ENCODE measurements around the gene LRRC74B.

The LRRC74B gene

DNA sequence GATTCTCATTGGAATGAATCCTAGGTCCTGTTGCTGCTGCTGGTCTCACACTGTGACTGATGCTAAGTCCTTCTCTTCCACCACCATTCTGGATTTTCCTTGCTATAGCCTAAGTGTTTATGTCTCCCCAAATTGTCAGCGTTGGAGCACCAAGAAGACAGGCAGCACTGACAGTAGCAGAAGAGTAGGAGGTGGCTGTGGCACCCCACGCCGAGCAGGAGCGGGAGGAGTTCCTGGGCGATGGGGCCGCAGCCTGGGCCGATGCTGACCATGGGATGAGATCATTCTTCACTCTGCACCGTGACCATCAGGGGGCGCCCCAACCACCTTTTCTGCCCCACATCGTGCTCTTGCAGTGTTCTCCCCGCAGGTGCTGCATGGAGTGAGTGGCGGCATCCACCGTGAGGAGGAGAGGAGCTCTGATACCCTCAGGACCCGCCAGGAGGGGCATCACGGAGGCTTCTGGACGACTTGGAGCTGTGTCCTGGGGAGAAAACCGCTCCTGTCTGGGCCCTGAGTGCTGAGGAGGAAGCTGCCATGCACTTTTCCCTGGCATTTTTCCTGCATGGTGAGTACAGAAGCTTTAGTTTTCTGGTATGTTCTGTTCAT is 57.0 kb downstream of the LRRC74B start:
- DNase-seq (ENCODE audit: low spot score), result peak; percentile 76

DNA sequence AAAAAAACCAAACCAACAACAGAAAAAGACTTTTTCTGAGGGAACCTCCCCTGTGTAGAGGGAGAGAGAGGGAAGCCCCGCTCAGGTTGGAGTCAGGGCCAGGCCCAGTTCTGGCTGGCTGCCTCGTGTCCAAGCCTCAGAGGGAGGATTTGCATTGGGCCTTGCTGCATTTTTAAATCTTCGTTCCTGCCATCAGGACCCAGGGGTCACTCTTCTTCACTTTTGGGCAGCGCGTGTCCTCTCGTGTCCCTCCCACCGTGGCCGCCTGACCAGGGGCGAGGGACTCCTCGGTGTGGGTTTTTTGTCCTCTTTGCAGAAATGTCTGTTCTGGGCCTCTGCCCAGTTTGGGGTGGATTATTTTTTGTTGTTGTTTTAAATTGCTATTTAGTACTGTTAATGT is 57.9 kb downstream of the LRRC74B start:
- no peak for DNase-seq (ENCODE audit: low spot score)

DNA sequence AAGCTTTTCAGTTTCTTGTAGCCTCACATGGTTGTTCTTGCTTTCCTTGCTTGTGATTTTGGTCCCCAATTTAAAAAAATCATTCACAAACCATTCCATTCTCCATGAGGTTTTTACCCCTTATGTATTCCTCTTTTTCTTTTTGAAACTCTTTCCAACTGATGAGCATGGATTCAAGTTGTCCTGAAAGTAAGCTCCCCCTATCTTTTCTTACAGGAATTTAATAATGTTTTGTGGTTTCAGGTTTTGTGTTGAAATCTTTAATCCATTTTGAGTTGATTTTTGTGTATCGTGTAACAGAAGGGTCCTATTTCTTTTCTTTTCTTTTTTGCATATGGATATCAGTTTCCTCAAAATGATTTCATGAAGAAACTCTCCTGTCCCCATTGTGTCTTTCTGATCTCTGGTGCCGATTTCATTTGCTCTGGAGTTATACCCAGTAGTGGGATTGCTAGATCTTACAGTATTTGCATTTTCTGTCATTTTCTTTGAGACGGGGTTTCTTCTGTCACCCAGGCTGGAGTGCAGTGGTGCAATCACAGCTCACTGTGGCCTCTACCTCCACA is 58.5 kb downstream of the LRRC74B start:
- DNase-seq (ENCODE audit: low spot score), result no peak

DNA sequence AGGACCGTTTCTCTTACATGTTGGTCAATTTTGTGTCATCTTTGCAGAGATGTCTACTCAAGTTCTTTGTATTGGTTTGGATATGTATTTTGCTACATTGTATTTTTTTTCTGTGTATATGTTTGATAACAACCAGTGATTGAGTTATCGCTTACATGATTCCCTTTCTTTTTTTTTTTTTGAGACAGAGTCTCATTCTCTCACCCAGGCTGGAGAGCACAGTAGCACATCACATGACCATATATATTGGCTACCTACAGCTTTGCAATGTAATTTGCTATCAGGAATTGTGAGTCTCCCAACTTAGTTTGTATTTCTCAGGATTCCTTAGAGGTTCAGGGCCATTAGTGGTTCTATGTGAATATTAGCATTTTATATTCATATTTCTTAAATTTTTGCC is 59.5 kb downstream of the LRRC74B start:
- no peak for DNase-seq (ENCODE audit: low spot score)

DNA sequence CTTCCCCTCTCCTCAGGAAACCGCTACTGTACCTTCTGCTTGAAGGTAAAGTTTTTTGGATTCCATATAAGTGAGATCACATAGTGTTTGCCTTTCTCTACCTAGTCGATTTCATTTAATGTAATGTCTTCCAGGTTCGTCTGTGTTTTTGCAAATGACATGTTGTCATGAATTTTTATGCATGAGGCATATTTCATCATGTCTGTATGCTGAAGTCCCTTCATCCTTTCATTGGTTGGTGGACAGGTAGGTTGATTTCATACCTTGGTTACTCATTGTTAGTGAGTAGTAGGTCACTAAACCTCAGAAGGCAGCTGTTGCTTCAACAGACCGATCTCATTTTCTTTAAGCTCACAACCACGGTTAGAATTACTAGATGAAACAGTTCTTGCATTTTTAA is 60.3 kb downstream of the LRRC74B start:
- no peak for DNase-seq (ENCODE audit: low spot score)

DNA sequence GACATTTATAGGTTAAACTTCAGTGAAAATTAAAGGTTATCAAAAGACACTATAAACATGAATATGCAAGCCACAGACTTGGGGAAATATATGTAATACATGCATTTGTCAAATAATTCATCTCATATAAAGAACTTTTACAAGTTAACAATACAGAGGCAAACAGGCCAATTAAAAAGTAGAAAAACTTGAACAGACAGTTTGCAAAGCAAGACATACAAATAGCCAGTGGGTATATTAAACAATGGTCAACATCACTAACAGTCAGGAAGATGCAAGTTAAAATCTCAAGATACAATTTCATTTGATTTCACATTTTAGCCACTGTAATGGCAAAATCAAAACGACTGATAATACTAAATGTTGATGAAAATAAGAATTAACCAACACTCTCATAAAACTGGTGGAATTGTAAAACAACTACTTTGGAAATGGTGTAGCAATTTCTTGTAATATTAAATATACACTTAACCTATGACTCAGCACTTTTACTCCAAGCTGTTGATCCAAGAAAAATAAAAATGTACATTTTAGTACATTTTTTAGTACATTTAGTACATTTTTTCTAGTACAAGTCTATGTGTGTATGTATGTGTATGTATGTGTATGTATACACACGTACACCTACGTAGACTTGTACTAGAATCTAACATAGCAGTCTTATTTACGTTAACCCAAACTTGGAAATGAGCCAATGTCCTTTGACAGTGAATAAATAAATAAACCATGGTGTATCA is 62.8 kb downstream of the LRRC74B start:
- no peak for DNase-seq (ENCODE audit: low spot score)

Measured in left forelimb (tissue), 1 donor.